Loucy (cell line): Measurements from ENCODE around the gene NKX6-2.

ENCODE experiments used
- H2AFZ ChIP-seq: fragments of 200-600 bp; sonication (generic); 2 replicates; pipeline ENCODE4 v1.6.0; 2016; ENCODE audit warnings: antibody characterized with exemption, mild to moderate bottlenecking, low read length, moderate library complexity
- H3F3A ChIP-seq: fragments of 200-600 bp; 2 replicates; pipeline ENCODE4 v1.6.0; 2016; ENCODE audit warnings: antibody characterized with exemption, low read depth, mild to moderate bottlenecking
- H3K27me3 ChIP-seq: fragments of 200-600 bp; sonication (generic); 2 replicates; pipeline ENCODE4 v1.6.1; 2014; ENCODE audit warnings: low read length, mild to moderate bottlenecking; ENCODE audit not compliant: insufficient read depth, poor library complexity, severe bottlenecking
- H3K36me3 ChIP-seq: fragments of 200-600 bp; sonication (generic); 2 replicates; pipeline ENCODE4 v1.6.1; 2016; ENCODE audit warnings: low read length; ENCODE audit not compliant: insufficient read depth
- H3K4me1 ChIP-seq: fragments of 200-600 bp; sonication (generic); 2 replicates; pipeline ENCODE4 v1.5.1; 2014; ENCODE audit warnings: low read length, mild to moderate bottlenecking; ENCODE audit not compliant: insufficient read depth, poor library complexity, severe bottlenecking
- H3K4me2 ChIP-seq: fragments of 200-600 bp; sonication (generic); 2 replicates; pipeline ENCODE4 v1.6.0; 2014; ENCODE audit warnings: antibody characterized with exemption, low read length, low read depth, mild to moderate bottlenecking; ENCODE audit not compliant: poor library complexity, severe bottlenecking
- H3K4me3 ChIP-seq: fragments of 200-600 bp; sonication (generic); 2 replicates; pipeline ENCODE4 v1.5.1; 2014; ENCODE audit warnings: low read length, mild to moderate bottlenecking, mixed read lengths; ENCODE audit not compliant: poor library complexity, severe bottlenecking
- H3K79me2 ChIP-seq: fragments of 200-600 bp; sonication (generic); 2 replicates; pipeline ENCODE4 v1.6.1; 2014; ENCODE audit warnings: low read length; ENCODE audit not compliant: insufficient read depth
- H3K9ac ChIP-seq: fragments of 200-600 bp; sonication (generic); 2 replicates; pipeline ENCODE4 v1.6.0; 2014; ENCODE audit warnings: mild to moderate bottlenecking, low read depth, low read length, moderate library complexity; ENCODE audit not compliant: poor library complexity, severe bottlenecking
- H3K9me2 ChIP-seq: fragments of 200-600 bp; sonication (generic); replicated peaks from 2 replicates; pipeline ENCODE4 v1.6.1; 2016; ENCODE audit warnings: low read depth, low read length, mixed read lengths
- H3K9me3 ChIP-seq: fragments of 200-600 bp; sonication (generic); 2 replicates; pipeline ENCODE4 v1.6.1; 2014; ENCODE audit warnings: mild to moderate bottlenecking, antibody characterized with exemption, low read length, low read depth; ENCODE audit not compliant: insufficient read depth
- H4K20me1 ChIP-seq: fragments of 200-600 bp; sonication (generic); 2 replicates; pipeline ENCODE4 v1.6.0; 2014; ENCODE audit warnings: antibody characterized with exemption, low read length, mild to moderate bottlenecking; ENCODE audit not compliant: insufficient read depth, poor library complexity, severe bottlenecking
- EZH2phosphoT487 ChIP-seq: fragments of 200-600 bp; IDR thresholded peaks from 2 replicates; pipeline ENCODE4 v1.6.1; 2018; ENCODE audit warnings: antibody characterized with exemption, mild to moderate bottlenecking, moderate library complexity, borderline replicate concordance
- TF ChIP-seq, protein P1 (sequence below): fragments of 200-600 bp; sonication (generic); conservative IDR thresholded peaks from 2 replicates; pipeline ENCODE4 v1.5.1; 2014; ENCODE audit warnings: mild to moderate bottlenecking, antibody characterized with exemption, low read length

NKX6-2 gene

GRCh38 chr10:132790470-132790869 lies 4.5 kb upstream of the NKX6-2 start:
- Histone ChIP-seq H3F3A (no peaks in the 10 kb centered on the region), H3K4me3 (no peak overlapping the region), H2AFZ (no peak overlapping the region), H3K27me3 (no peaks in the 10 kb centered on the region), H3K9ac (no peak overlapping the region), H3K36me3 (no peaks in the 10 kb centered on the region), H3K4me2 (no peak overlapping the region), H3K9me2 (no peaks in the 10 kb centered on the region), H3K9me3 (no peaks in the 10 kb centered on the region), H4K20me1 (no peaks in the 10 kb centered on the region), H3K79me2 (no peaks in the 10 kb centered on the region), H3K4me1 (no peaks in the 10 kb centered on the region)
- no peak for TF ChIP-seq EZH2phosphoT487
- TF ChIP-seq, protein P1, sequence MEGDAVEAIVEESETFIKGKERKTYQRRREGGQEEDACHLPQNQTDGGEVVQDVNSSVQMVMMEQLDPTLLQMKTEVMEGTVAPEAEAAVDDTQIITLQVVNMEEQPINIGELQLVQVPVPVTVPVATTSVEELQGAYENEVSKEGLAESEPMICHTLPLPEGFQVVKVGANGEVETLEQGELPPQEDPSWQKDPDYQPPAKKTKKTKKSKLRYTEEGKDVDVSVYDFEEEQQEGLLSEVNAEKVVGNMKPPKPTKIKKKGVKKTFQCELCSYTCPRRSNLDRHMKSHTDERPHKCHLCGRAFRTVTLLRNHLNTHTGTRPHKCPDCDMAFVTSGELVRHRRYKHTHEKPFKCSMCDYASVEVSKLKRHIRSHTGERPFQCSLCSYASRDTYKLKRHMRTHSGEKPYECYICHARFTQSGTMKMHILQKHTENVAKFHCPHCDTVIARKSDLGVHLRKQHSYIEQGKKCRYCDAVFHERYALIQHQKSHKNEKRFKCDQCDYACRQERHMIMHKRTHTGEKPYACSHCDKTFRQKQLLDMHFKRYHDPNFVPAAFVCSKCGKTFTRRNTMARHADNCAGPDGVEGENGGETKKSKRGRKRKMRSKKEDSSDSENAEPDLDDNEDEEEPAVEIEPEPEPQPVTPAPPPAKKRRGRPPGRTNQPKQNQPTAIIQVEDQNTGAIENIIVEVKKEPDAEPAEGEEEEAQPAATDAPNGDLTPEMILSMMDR: no peak

DNA sequence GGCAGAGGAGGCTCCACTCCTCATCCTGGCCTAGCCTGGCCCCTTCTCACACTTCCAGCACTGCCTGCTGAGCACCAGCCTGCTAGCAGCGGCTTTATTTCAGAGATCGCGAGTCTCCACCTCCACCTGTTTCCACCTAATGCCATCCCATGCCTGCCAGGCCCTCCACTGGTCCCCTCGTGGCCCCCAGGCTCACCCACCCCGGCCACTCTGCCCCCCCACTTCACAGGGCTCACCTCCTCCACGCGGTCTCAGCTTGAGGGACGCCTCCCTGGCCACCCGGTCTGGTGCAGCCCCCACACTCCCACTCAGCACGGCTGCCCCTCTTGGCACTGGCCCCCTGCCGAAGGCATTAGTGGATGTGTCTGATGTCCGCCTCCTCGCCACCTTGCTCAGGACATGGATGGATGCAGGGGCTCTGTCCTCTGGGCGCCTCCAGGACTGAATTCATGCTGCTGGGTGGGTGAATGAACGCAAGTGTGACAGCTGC lies 3.8 kb upstream of the NKX6-2 start:
- H3K9ac ChIP-seq: no peak overlapping the region
- no peaks in the 10 kb centered on the region for H3F3A ChIP-seq
- H3K27me3 ChIP-seq: no peaks in the 10 kb centered on the region
- no peak overlapping the region for H2AFZ ChIP-seq
- no peaks in the 10 kb centered on the region for H3K79me2 ChIP-seq
- no peaks in the 10 kb centered on the region for H3K4me1 ChIP-seq
- TF ChIP-seq EZH2phosphoT487: no peak
- TF ChIP-seq, protein P1: no peak
- H3K9me3 ChIP-seq: no peaks in the 10 kb centered on the region
- H4K20me1 ChIP-seq: no peaks in the 10 kb centered on the region
- H3K9me2 ChIP-seq: no peaks in the 10 kb centered on the region
- H3K4me3 ChIP-seq: no peak overlapping the region
- no peaks in the 10 kb centered on the region for H3K36me3 ChIP-seq
- H3K4me2 ChIP-seq: no peak overlapping the region

GRCh38 chr10:132788831-132789219 lies 2.9 kb upstream of the NKX6-2 start:
- H3K4me2 ChIP-seq: no peak overlapping the region

More at GRCh38 chr10:132788831-132789219, 2.9 kb upstream of the NKX6-2 start:
- Histone ChIP-seq H3F3A (no peaks in the 10 kb centered on the region), H3K27me3 (no peaks in the 10 kb centered on the region), H3K79me2 (no peaks in the 10 kb centered on the region), H2AFZ (no peak overlapping the region), H3K36me3 (no peaks in the 10 kb centered on the region), H3K4me3 (no peak overlapping the region), H3K9me2 (no peaks in the 10 kb centered on the region), H3K9me3 (no peaks in the 10 kb centered on the region), H3K9ac (no peak overlapping the region), H4K20me1 (no peaks in the 10 kb centered on the region), H3K4me1 (no peaks in the 10 kb centered on the region)
- TF ChIP-seq, protein P1: no peak
